ENCODE measurements around the gene KLC4. TPM values are rescaled to one million over a fixed set of nuclear protein-coding genes. Genes with fewer than 3 reads are reported as not detected.

The KLC4 gene
- total RNA-seq, 8 experiments from 2014 or later = 18.7 to 57.3 (median 32.7) TPM

Other genes starting within 250 kb of the KLC4 start
- 100 to 1,000 TPM in 5 of 8 experiments, 10 to 100 TPM in 3; 69.1 to 186 (median 109) TPM for gene RPL7L1, start 180.0 kb upstream of the KLC4 start, total RNA-seq
- gene PTCRA, start 143.6 kb upstream of the KLC4 start, total RNA-seq = under 1 TPM in 1 of 8 experiments, not detected in 7; 0.45 TPM
- gene CNPY3, start 130.2 kb upstream of the KLC4 start, total RNA-seq = 10 to 100 TPM; 29.6 to 49.1 (median 33.4) TPM
- gene GNMT, start 98.9 kb upstream of the KLC4 start, total RNA-seq = under 1 TPM in 6 of 8 experiments, not detected in 2; 0.11 to 0.62 (median 0.38) TPM
- 10 to 100 TPM in 7 of 8 experiments, 1 to 10 TPM in 1; 8.6 to 24.3 (median 18.0) TPM for gene PEX6, start 80.5 kb upstream of the KLC4 start, total RNA-seq
- 10 to 100 TPM; 18.4 to 40.4 (median 29.4) TPM for gene PPP2R5D, start 75.1 kb upstream of the KLC4 start, total RNA-seq
- gene MEA1, start 45.7 kb upstream of the KLC4 start, total RNA-seq = 100 to 1,000 TPM in 2 of 8 experiments, 10 to 100 TPM in 6; 47.7 to 111 (median 72.7) TPM
- gene KLHDC3, start 45.4 kb upstream of the KLC4 start, total RNA-seq = 100 to 1,000 TPM in 4 of 8 experiments, 10 to 100 TPM in 4; 63.1 to 135 (median 100) TPM
- 10 to 100 TPM; 44.1 to 85.0 (median 65.1) TPM for gene RRP36, start 38.0 kb upstream of the KLC4 start, total RNA-seq
- 10 to 100 TPM; 14.4 to 33.7 (median 25.1) TPM for gene CUL7, start 5.8 kb upstream of the KLC4 start, total RNA-seq
- gene MRPL2, start 197 bp upstream of the KLC4 start, total RNA-seq = 10 to 100 TPM; 25.0 to 81.6 (median 42.7) TPM
- gene PTK7, start 16.7 kb downstream of the KLC4 start, total RNA-seq = 100 to 1,000 TPM in 3 of 8 experiments, 10 to 100 TPM in 5; 27.2 to 197 (median 48.3) TPM
- gene SRF, start 111.6 kb downstream of the KLC4 start, total RNA-seq = 10 to 100 TPM in 5 of 8 experiments, 1 to 10 TPM in 3; 8.5 to 25.9 (median 16.2) TPM
- 10 to 100 TPM; 15.3 to 70.3 (median 23.3) TPM for gene CUL9, start 122.6 kb downstream of the KLC4 start, total RNA-seq
- gene DNPH1, start 169.8 kb downstream of the KLC4 start, total RNA-seq = 10 to 100 TPM; 15.3 to 73.6 (median 33.9) TPM
- 10 to 100 TPM in 3 of 8 experiments, 1 to 10 TPM in 4, under 1 TPM in 1; 0.41 to 13.6 (median 8.4) TPM for gene TTBK1, start 183.8 kb downstream of the KLC4 start, total RNA-seq
- under 1 TPM in 5 of 8 experiments, not detected in 3; 0.23 to 0.78 (median 0.63) TPM for gene SLC22A7, start 238.6 kb downstream of the KLC4 start, total RNA-seq
- 1 to 10 TPM in 6 of 8 experiments, under 1 TPM in 2; 0.81 to 4.1 (median 2.0) TPM for gene CRIP3, start 249.2 kb downstream of the KLC4 start, total RNA-seq